IPS-NIHi11 (cell line): ENCODE data around the gene GUCY2D.
A peak's percentile ranks its signal among the peaks of the same experiment; 100 is the strongest.

Experiments used
- DNase-seq: peaks from one replicate; pipeline ENCODE4 v3.0.0; 2012; ENCODE audit warnings: mixed read lengths, low spot score

The GUCY2D gene

GRCh38 chr17:7992516-7992915 lies 9.9 kb upstream of the GUCY2D start:
- DNase-seq: no peak

GRCh38 chr17:7992924-7993323 lies 9.5 kb upstream of the GUCY2D start:
- no peak for DNase-seq

- no peak for DNase-seq
Observed at GRCh38 chr17:7993972-7994589, 8.3 kb upstream of the GUCY2D start.

- DNase-seq: no peak
Observed at GRCh38 chr17:7995724-7996123, 6.7 kb upstream of the GUCY2D start.

GRCh38 chr17:7997186-7997585 lies 5.2 kb upstream of the GUCY2D start:
- peak; percentile 55 for DNase-seq

GRCh38 chr17:8002721-8003593 lies 542 bp downstream of the GUCY2D start:
- DNase-seq: peak; percentile 64

GRCh38 chr17:8003594-8004181 lies 1.3 kb downstream of the GUCY2D start:
- DNase-seq: peak; percentile 67

- no peak for DNase-seq
Observed at GRCh38 chr17:8004899-8005298, 2.5 kb downstream of the GUCY2D start.

GRCh38 chr17:8005357-8005756 lies 2.9 kb downstream of the GUCY2D start:
- no peak for DNase-seq

GRCh38 chr17:8005967-8006730 lies 3.7 kb downstream of the GUCY2D start:
- peak; percentile 57 for DNase-seq

GRCh38 chr17:8006836-8007680 lies 4.6 kb downstream of the GUCY2D start:
- no peak for DNase-seq

GRCh38 chr17:8007836-8008235 lies 5.4 kb downstream of the GUCY2D start:
- DNase-seq: no peak

GRCh38 chr17:8012045-8012580 lies 9.7 kb downstream of the GUCY2D start:
- no peak for DNase-seq

GRCh38 chr17:8012996-8013640 lies 10.7 kb downstream of the GUCY2D start:
- DNase-seq: no peak

GRCh38 chr17:8013731-8014557 lies 11.5 kb downstream of the GUCY2D start:
- DNase-seq: no peak

- no peak for DNase-seq
Observed at GRCh38 chr17:8014558-8014850, 12.1 kb downstream of the GUCY2D start.

GRCh38 chr17:8015236-8015956 lies 13.0 kb downstream of the GUCY2D start:
- DNase-seq: no peak

GRCh38 chr17:8015957-8016631 lies 13.7 kb downstream of the GUCY2D start:
- DNase-seq: peak; percentile 74
